NOMO-1 treated with DMSO at 0.1 percent for 48 hours (cell line): ENCODE results near the gene TSTD2.

Experiments
- DNase-seq: peaks from one replicate; lab custom pipeline; 2025; ENCODE audit not compliant: unreplicated experiment; lab: John Stamatoyannopoulos, UW

Gene TSTD2

GRCh38 chr9:97564291-97565175, 68.6 kb downstream of the TSTD2 start:
- DNase-seq = no peak

- no peak for DNase-seq
Observed at GRCh38 chr9:97563458-97564135, 69.6 kb downstream of the TSTD2 start.

- no peak for DNase-seq
Observed at GRCh38 chr9:97562542-97562941, 70.6 kb downstream of the TSTD2 start.

GRCh38 chr9:97561501-97561900, 71.7 kb downstream of the TSTD2 start:
- DNase-seq = no peak

- DNase-seq = no peak
Observed at GRCh38 chr9:97560851-97561250, 72.3 kb downstream of the TSTD2 start.

- no peak for DNase-seq
Observed at GRCh38 chr9:97560154-97560553, 73.0 kb downstream of the TSTD2 start.

- no peak for DNase-seq
Observed at GRCh38 chr9:97559111-97559514, 74.1 kb downstream of the TSTD2 start.

GRCh38 chr9:97558701-97559101, 74.5 kb downstream of the TSTD2 start:
- no peak for DNase-seq

GRCh38 chr9:97557606-97558095, 75.5 kb downstream of the TSTD2 start:
- DNase-seq = peak; percentile 59

- DNase-seq = no peak
Observed at GRCh38 chr9:97556721-97557605, 76.2 kb downstream of the TSTD2 start.

GRCh38 chr9:97556036-97556720, 77.0 kb downstream of the TSTD2 start:
- no peak for DNase-seq

GRCh38 chr9:97555164-97555563, 78.0 kb downstream of the TSTD2 start:
- DNase-seq = no peak

GRCh38 chr9:97554566-97555075, 78.5 kb downstream of the TSTD2 start:
- no peak for DNase-seq

- no peak for DNase-seq
Observed at GRCh38 chr9:97553841-97554240, 79.3 kb downstream of the TSTD2 start.

- no peak for DNase-seq
Observed at GRCh38 chr9:97553141-97553540, 80.0 kb downstream of the TSTD2 start.

- no peak for DNase-seq
Observed at GRCh38 chr9:97551308-97551707, 81.9 kb downstream of the TSTD2 start.

GRCh38 chr9:97550386-97550785, 82.8 kb downstream of the TSTD2 start:
- DNase-seq = no peak
